K562 (cell line): Measurements from ENCODE around the gene HACL1. TPM values are rescaled to one million over a fixed set of nuclear protein-coding genes. Genes with fewer than 3 reads are reported as not detected.
A peak's percentile ranks its signal among the peaks of the same experiment; 100 is the strongest.
"Not testable (repeated sequence)": the region's sequence is repeated elsewhere in the genome, so short reads cannot be mapped to it uniquely, and the experiment has no call there.

Source experiments
- ATAC-seq: fragments of 200-7000 bp; cut with Tn5 transposase; 3 replicates; pipeline ENCODE4 v1.9.1; 2020; ENCODE audit warnings: moderate library complexity
- BruUV-seq: library from RNA; stranded (reverse); fragments of 400-500 nt; replicated peaks from 2 replicates; lab custom pipeline; 2021; lab: Mats Ljungman, UMichigan
- CTCF ChIA-PET: fragments of 300-600 bp; formaldehyde crosslinking; extraction: SDS; loops from one replicate; lab custom pipeline; 2021; ENCODE audit warnings: low intra/inter-chr PET ratio; lab: Yijun Ruan, JAX
- POLR2A ChIA-PET: fragments of 300-600, 350-650 bp; sonication (Branson Sonifier 250); formaldehyde crosslinking; extraction: SDS; loops from one replicate; lab custom pipeline; 2021; ENCODE audit warnings: antibody characterized with exemption, inconsistent platforms; lab: Yijun Ruan, JAX
- DNase-seq, 4 experiments: peaks; one replicate each; pipeline versions ENCODE4 v3.0.0 to v3.0.0-alpha.2; 2011 to 2018; ENCODE audit warnings: low spot score in 3 of 4, mixed read lengths in 3 of 4; ENCODE audit errors: extremely low read depth in 1 of 4
- FAIRE-seq: peaks from 2 replicates; lab custom pipeline; 2011; peaks lifted over from hg19 to GRCh38; lab: Jason Lieb, UNC
- H2AFZ ChIP-seq: 2 replicates; pipeline ENCODE4 v1.6.0; 2011; ENCODE audit warnings: low read depth, low read length, control low read depth, inconsistent platforms
- H3K27ac ChIP-seq: fragments of 200-600 bp; 3 replicates; pipeline ENCODE4 v1.8.0; 2011; ENCODE audit warnings: low read depth, mild to moderate bottlenecking, control low read depth, inconsistent platforms, low read length, moderate library complexity, mixed read lengths; ENCODE audit errors: extremely low read depth
- H3K27me3 ChIP-seq, 2 experiments: fragments of 300-600 bp in 1 of 2; 2 replicates in 1 of 2; 3 replicates in 1 of 2; pipeline versions ENCODE4 v1.6.0 to v1.8.0; 2011; ENCODE audit warnings: inconsistent platforms in 2 of 2, low read length in 2 of 2, mild to moderate bottlenecking in 1 of 2, mixed read lengths in 1 of 2, moderate library complexity in 1 of 2; ENCODE audit not compliant: control insufficient read depth in 2 of 2, insufficient read depth in 2 of 2
- H3K36me3 ChIP-seq: fragments of 300-600 bp; 3 replicates; pipeline ENCODE4 v1.8.0; 2011; ENCODE audit warnings: mild to moderate bottlenecking, low read length, inconsistent platforms; ENCODE audit not compliant: control insufficient read depth, insufficient read depth
- H3K4me1 ChIP-seq, 2 experiments: fragments of 200-600 bp in 1 of 2; replicated peaks in 1 of 2; 2 replicates in 1 of 2; 3 replicates in 1 of 2; pipeline versions ENCODE4 v1.5.1 to v1.8.0; 2011; ENCODE audit warnings: inconsistent platforms in 2 of 2, low read length in 2 of 2, mild to moderate bottlenecking in 1 of 2, mixed read lengths in 1 of 2, moderate library complexity in 1 of 2; ENCODE audit not compliant: control insufficient read depth in 2 of 2, insufficient read depth in 2 of 2
- H3K4me2 ChIP-seq: 2 replicates; pipeline ENCODE4 v1.6.1; 2011; ENCODE audit warnings: low read length, control low read depth, inconsistent platforms, mixed read lengths; ENCODE audit not compliant: insufficient read depth
- H3K4me3 ChIP-seq: fragments of 200-600 bp; sonication (generic), shearing (Covaris generic); 2 replicates; pipeline ENCODE4 v1.5.1; 2016; ENCODE audit warnings: control low read depth, inconsistent platforms
- H3K79me2 ChIP-seq: fragments of 200-600 bp; 3 replicates; pipeline ENCODE4 v1.8.0; 2011; ENCODE audit warnings: low read length, inconsistent platforms; ENCODE audit not compliant: control insufficient read depth, insufficient read depth
- H3K9ac ChIP-seq, 2 experiments: 2 replicates each; pipeline versions ENCODE4 v1.6.0 to v1.6.1; 2011; ENCODE audit warnings: low read depth in 2 of 2, low read length in 2 of 2, control low read depth in 1 of 2, inconsistent platforms in 1 of 2, mild to moderate bottlenecking in 1 of 2, mixed read lengths in 1 of 2; ENCODE audit not compliant: insufficient read depth in 1 of 2
- H3K9me1 ChIP-seq: one replicate; pipeline ENCODE4 v1.6.0; 2011; ENCODE audit warnings: inconsistent platforms, mild to moderate bottlenecking, low read length, moderate library complexity; ENCODE audit not compliant: control insufficient read depth, insufficient read depth
- H3K9me3 ChIP-seq: replicated peaks from 2 replicates; pipeline ENCODE4 v1.5.1; 2011; ENCODE audit warnings: low read depth, low read length, inconsistent platforms; ENCODE audit not compliant: control insufficient read depth, insufficient read depth
- H4K20me1 ChIP-seq: replicated peaks from 2 replicates; pipeline ENCODE4 v1.6.1; 2011; ENCODE audit warnings: low read length, inconsistent platforms, mixed read lengths; ENCODE audit not compliant: control insufficient read depth, insufficient read depth
- CBX5 ChIP-seq: IDR thresholded peaks from 2 replicates; pipeline ENCODE4 v1.6.1; 2014; ENCODE audit warnings: low read depth, borderline replicate concordance
- NR2C1 ChIP-seq, 2 experiments: fragments of 450-650 bp; IDR thresholded peaks; 2 replicates each; pipeline ENCODE4 v1.6.1; 2017; ENCODE audit warnings: mild to moderate bottlenecking in 2 of 2, antibody characterized with exemption in 1 of 2, inconsistent platforms in 1 of 2, missing compliant biosample characterization in 1 of 2, missing genetic modification characterization in 1 of 2
- NR2C2 ChIP-seq, 2 experiments: fragments of 200-800 bp in 1 of 2; sonication (Bioruptor generic) in 1 of 2; sonication (generic) in 1 of 2; formaldehyde crosslinking in 1 of 2; IDR thresholded peaks; 2 replicates each; pipeline versions ENCODE4 v1.6.1 to v1.8.0; 2016 to 2022; ENCODE audit warnings: mild to moderate bottlenecking in 1 of 2, missing compliant biosample characterization in 1 of 2, missing genetic modification characterization in 1 of 2, missing genetic modification reagents in 1 of 2
- SOX6 ChIP-seq: fragments of 450-650 bp; IDR thresholded peaks from 2 replicates; pipeline ENCODE4 v1.6.1; 2014; ENCODE audit warnings: mild to moderate bottlenecking
- TRIM24 ChIP-seq, 2 experiments: fragments of 450-650 bp; IDR thresholded peaks; 2 replicates each; pipeline ENCODE4 v1.6.1; 2016
- TRIM28 ChIP-seq: fragments of 450-650 bp; IDR thresholded peaks from 2 replicates; pipeline ENCODE4 v1.6.1; 2017
- ZNF445 ChIP-seq: fragments of 250-450 bp; sonication (Bioruptor Pico); IDR thresholded peaks from 2 replicates; pipeline ENCODE4 v1.4.0; 2020; ENCODE audit warnings: low read depth, mild to moderate bottlenecking, moderate library complexity
- WGBS: fragments of 100-300 bp; shearing (Covaris generic); methylation state at CpG from one replicate; pipeline ENCODE4 v1.1.6; 2016; ENCODE audit warnings: low coverage, mixed read lengths; ENCODE audit not compliant: insufficient coverage; ENCODE audit errors: missing lambda C conversion rate; 5-methylcytosine and 5-hydroxymethylcytosine counted together
- in situ Hi-C: fragments of 300-500 bp; cut with MboI; formaldehyde crosslinking; loops from 4 replicates; pipeline ENCODE4 v1.15.0; 2018; ENCODE audit warnings: inconsistent platforms, mixed read lengths
- intact Hi-C: fragments of 100-400 bp; cut with micrococcal nuclease; formaldehyde crosslinking; loops from 2 replicates; pipeline ENCODE4 v1.14.2; 2022
- polyA plus RNA-seq, 8 experiments: library from polyadenylated mRNA; depleted of rRNA in 4 of 8; stranded (reverse) in 5 of 8; unstranded in 3 of 8; fragments of >200 nt; fragmentation: Nextera tagmentation in 2 of 8; fragmentation: Illumina TruSeq in 1 of 8; extraction: Ambion mirVana in 2 of 8; extraction: Trizol in 1 of 8; gene quantifications; 2 replicates each; pipeline versions ENCODE4 v1.2.1 to v1.2.3, GENCODE V29; 2011 to 2014; ENCODE audit warnings: inconsistent platforms in 1 of 8, missing spikeins in 1 of 8
- total RNA-seq, 7 experiments: library from RNA; depleted of rRNA in 6 of 7; stranded (reverse); fragments of >200 nt in 6 of 7; fragmentation: Illumina TruSeq in 2 of 7; extraction: Trizol in 2 of 7; gene quantifications; 2 replicates each; pipeline versions ENCODE4 v1.2.1 to v1.2.3, GENCODE V29; 2011 to 2021; ENCODE audit warnings: low replicate concordance in 1 of 7
- TF ChIP-seq, protein P1 (sequence below): fragments of 450-650 bp; IDR thresholded peaks from 2 replicates; pipeline ENCODE4 v1.6.1; 2018; ENCODE audit warnings: mild to moderate bottlenecking, low read depth; ENCODE audit not compliant: partially characterized antibody

HACL1 gene
- total and polyA plus RNA-seq, 9 of the 15 experiments (the other 6 are each of a cell fraction or from before 2014, with no cell fraction given) = 18.9 to 61.5 (median 30.5) TPM

DNA sequence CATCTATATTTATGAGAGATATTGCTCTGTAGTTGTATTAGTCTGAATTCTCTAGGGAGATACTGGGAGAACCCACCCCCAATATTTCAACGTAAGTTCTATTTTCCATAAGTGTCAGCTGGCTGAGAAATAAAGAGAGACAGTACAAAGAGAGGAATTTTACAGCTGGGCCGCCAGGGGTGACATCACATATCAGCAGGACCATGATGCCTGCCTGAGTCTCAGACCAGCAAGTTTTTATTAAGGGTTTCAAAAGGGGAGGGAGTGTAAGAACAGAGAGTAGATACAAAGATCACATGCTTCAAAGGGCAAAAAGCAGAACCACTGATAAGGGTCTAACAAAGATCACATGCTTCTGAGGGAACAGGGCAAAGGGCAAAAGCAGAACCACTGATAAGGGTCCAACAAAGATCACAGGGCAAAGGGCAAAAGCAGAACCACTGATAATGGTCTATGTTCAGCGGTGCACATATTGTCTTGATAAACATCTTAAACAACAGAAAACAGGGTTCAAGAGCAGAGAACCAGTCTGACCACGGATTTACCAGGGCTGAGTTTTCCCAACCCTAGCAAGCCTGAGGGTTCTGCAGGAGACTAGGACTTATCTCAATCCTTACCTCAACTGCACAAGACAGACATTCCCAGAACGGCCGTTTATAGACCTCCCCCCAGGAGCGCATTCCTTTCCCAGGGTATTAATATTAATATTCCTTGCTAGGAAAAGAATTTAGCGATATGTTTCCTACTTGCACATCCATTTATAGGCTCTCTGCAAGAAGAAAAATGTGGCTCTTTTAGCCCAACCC lies 18.5 kb upstream of the HACL1 start:
- H3K4me1 ChIP-seq; H3K4me3 ChIP-seq; H3K9me1 ChIP-seq; H3K36me3 ChIP-seq; BruUV-seq; H3K79me2 ChIP-seq; intact Hi-C loops; H3K4me2 ChIP-seq; FAIRE-seq; DNase-seq; H3K27ac ChIP-seq; H4K20me1 ChIP-seq; H3K9ac ChIP-seq; POLR2A ChIA-PET; H3K9me3 ChIP-seq; H2AFZ ChIP-seq; H3K27me3 ChIP-seq; ATAC-seq; CTCF ChIA-PET; TF ChIP-seq NR2C2 (CRISPR knock-in tag; IDR thresholded peaks at IDR 0.05): not testable (repeated sequence)
- in situ Hi-C loops = loop anchor here (10.0 kb wide), 1 partner anchor 625 kb away; no protein-coding TSS in a partner anchor
- WGBS = 33% methylated on average over 8 of the region's 8 CpGs
- peak; percentile 59; the same call in 1 of the 2 replicates for TF ChIP-seq NR2C2 (tag; IDR thresholded peaks at IDR 0.05)
- TF ChIP-seq ZNF445 (CRISPR knock-in tag) = peak; percentile 76; the same call in 1 of the 2 replicates
- 0 out of 2 replicates have a peak, but pooled peaks have one; percentile 63 for TF ChIP-seq CBX5
- TF ChIP-seq TRIM28 = peak; percentile 86
- TF ChIP-seq, protein P1, sequence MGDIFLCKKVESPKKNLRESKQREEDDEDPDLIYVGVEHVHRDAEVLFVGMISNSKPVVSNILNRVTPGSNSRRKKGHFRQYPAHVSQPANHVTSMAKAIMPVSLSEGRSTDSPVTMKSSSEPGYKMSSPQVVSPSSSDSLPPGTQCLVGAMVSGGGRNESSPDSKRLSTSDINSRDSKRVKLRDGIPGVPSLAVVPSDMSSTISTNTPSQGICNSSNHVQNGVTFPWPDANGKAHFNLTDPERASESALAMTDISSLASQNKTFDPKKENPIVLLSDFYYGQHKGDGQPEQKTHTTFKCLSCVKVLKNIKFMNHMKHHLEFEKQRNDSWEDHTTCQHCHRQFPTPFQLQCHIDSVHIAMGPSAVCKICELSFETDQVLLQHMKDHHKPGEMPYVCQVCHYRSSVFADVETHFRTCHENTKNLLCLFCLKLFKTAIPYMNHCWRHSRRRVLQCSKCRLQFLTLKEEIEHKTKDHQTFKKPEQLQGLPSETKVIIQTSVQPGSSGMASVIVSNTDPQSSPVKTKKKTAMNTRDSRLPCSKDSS = peak; percentile 85
- TF ChIP-seq SOX6 = peak; percentile 27; the same call in 1 of the 2 replicates
- peak in 1 of 2 experiments; percentile 55; a peak in 2 of 4 replicates for TF ChIP-seq TRIM24 (IDR thresholded peaks at IDR 0.05)
- TF ChIP-seq NR2C1 (IDR thresholded peaks at IDR 0.05) = peak; percentile 64
- TF ChIP-seq NR2C1 (tag; IDR thresholded peaks at IDR 0.05) = peak; percentile 77
